GM12864 (cell line): ENCODE data around the gene OR9A4.

Source experiments
- DNase-seq: peaks from one replicate; pipeline ENCODE4 v3.0.0-alpha.2; 2011; ENCODE audit warnings: low read depth
- H3K4me3 ChIP-seq: 2 replicates; pipeline ENCODE4 v1.5.1; 2011; ENCODE audit warnings: mild to moderate bottlenecking, low read depth, low read length, control low read depth
- CTCF ChIP-seq: IDR thresholded peaks from 2 replicates; pipeline ENCODE4 v1.5.1; 2011; ENCODE audit warnings: low read depth, mild to moderate bottlenecking, moderate library complexity, low read length, control low read depth, inconsistent platforms; ENCODE audit errors: missing control alignments

OR9A4 gene

DNA sequence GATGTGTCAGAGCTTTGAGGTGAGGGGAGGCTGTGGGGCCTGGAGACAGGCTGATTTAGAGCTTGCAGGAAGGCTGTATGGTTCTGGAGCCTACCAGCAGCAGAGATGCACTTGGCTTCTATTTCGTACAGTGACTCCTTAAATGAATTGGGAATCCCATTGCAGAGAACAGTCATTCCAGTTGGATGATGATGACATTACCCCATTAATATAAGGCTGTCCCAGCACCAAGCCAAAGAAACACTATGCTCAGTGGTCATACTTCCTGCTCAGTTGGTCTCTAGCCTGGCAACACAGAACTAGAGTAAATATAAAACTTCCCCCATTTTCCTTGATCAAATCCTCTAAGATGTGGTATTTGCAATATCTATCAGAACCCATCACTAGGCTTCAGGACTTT is 36.3 kb downstream of the OR9A4 start:
- no peak for DNase-seq
- H3K4me3 ChIP-seq = no peak overlapping the region
- TF ChIP-seq CTCF = no peak

DNA sequence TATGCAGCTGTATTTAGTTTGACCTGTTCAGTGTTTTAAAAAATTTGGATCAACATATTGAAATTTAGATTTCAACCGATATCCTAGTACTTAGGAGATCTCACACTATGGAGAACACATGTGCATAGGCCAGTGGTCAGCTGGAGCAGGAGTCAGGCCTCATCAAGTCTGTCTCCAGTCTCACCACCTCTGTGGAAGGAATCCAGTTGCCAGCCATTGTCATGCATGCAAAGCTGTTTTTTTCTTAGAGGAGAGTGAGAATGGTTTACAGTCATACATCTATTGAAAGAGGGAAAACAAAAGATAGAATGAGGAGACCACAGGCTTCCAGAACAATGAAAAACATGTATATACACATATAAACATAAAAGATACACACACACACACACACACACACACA is 38.1 kb downstream of the OR9A4 start:
- no peak overlapping the region for H3K4me3 ChIP-seq
- TF ChIP-seq CTCF = no peak
- DNase-seq = no peak

- no peak for DNase-seq
- TF ChIP-seq CTCF = no peak
- no peak overlapping the region for H3K4me3 ChIP-seq
These were observed 39.9 kb downstream of the OR9A4 start for GRCh38 chr7:141956084-141956483.

- DNase-seq = no peak
- TF ChIP-seq CTCF = no peak
- H3K4me3 ChIP-seq = no peak overlapping the region
These were observed 44.7 kb downstream of the OR9A4 start for GRCh38 chr7:141960687-141961422.
